NCI-H128 (cell line): ENCODE data around the gene PSMB9.
"Not testable (repeated sequence)": the region's sequence is repeated elsewhere in the genome, so short reads cannot be mapped to it uniquely, and the experiment has no call there.

ENCODE experiments used
- DNase-seq: peaks from one replicate; lab custom pipeline; 2025; ENCODE audit not compliant: unreplicated experiment; lab: John Stamatoyannopoulos, UW

PSMB9 gene

GRCh38 chr6:32858194-32858593 is 4.2 kb downstream of the PSMB9 start:
- DNase-seq: no peak

- DNase-seq: no peak
Observed at GRCh38 chr6:32860674-32861073, 6.7 kb downstream of the PSMB9 start.

GRCh38 chr6:32862725-32863124 is 8.7 kb downstream of the PSMB9 start:
- no peak for DNase-seq

- no peak for DNase-seq
Observed at GRCh38 chr6:32865724-32866443, 11.9 kb downstream of the PSMB9 start.

GRCh38 chr6:32867022-32867477 is 13.1 kb downstream of the PSMB9 start:
- no peak for DNase-seq

GRCh38 chr6:32867554-32868256 is 13.7 kb downstream of the PSMB9 start:
- no peak for DNase-seq

- peak; percentile 33 for DNase-seq
Observed at GRCh38 chr6:32868257-32868788, 14.3 kb downstream of the PSMB9 start.

GRCh38 chr6:32873947-32874346 is 20.0 kb downstream of the PSMB9 start:
- not testable (repeated sequence) for DNase-seq

- DNase-seq: no peak
Observed at GRCh38 chr6:32876603-32877002, 22.6 kb downstream of the PSMB9 start.

- no peak for DNase-seq
Observed at GRCh38 chr6:32879691-32880090, 25.7 kb downstream of the PSMB9 start.

- DNase-seq: not testable (repeated sequence)
Observed at GRCh38 chr6:32880962-32881361, 27.0 kb downstream of the PSMB9 start.

- no peak for DNase-seq
Observed at GRCh38 chr6:32882879-32883250, 28.9 kb downstream of the PSMB9 start.

- DNase-seq: no peak
Observed at GRCh38 chr6:32883789-32884188, 29.8 kb downstream of the PSMB9 start.

GRCh38 chr6:32885698-32886286 is 31.8 kb downstream of the PSMB9 start:
- no peak for DNase-seq

GRCh38 chr6:32886681-32887383 is 32.8 kb downstream of the PSMB9 start:
- no peak for DNase-seq

- DNase-seq: no peak
Observed at GRCh38 chr6:32887616-32888015, 33.6 kb downstream of the PSMB9 start.

- no peak for DNase-seq
Observed at GRCh38 chr6:32888576-32888975, 34.6 kb downstream of the PSMB9 start.

GRCh38 chr6:32889533-32889932 is 35.5 kb downstream of the PSMB9 start:
- no peak for DNase-seq

- DNase-seq: no peak
Observed at GRCh38 chr6:32890831-32891230, 36.8 kb downstream of the PSMB9 start.

GRCh38 chr6:32894085-32895005 is 40.4 kb downstream of the PSMB9 start:
- peak; percentile 95 for DNase-seq
